ENCODE data around the gene RAB13. TPM values are rescaled to one million over a fixed set of nuclear protein-coding genes. Genes with fewer than 3 reads are reported as not detected.

Gene RAB13
- total and polyA plus RNA-seq, 2 of the 8 experiments (the other 6 are each of a cell fraction or from before 2014, with no cell fraction given), result 70.5 to 157 TPM

- TF ChIP-seq SAP30 (IDR thresholded peaks at IDR 0.05; ENCODE audit: insufficient read depth, insufficient replicate concordance, low read length) (peak; percentile 51), POLR2A (IDR thresholded peaks at IDR 0.05; ENCODE audit: control extremely low read depth in 1 of 2, low read depth in 2 of 2, low read length in 2 of 2) (peak; percentile 100), GABPA (IDR thresholded peaks at IDR 0.05; ENCODE audit: borderline replicate concordance, insufficient read depth, low read length) (peak; percentile 88), RAD21 (IDR thresholded peaks at IDR 0.05 in 1 of 2, conservative IDR thresholded peaks at IDR 0.05 in 1 of 2; ENCODE audit: low read depth in 2 of 2, low read length in 2 of 2) (no peak), CHD7 (IDR thresholded peaks at IDR 0.05; ENCODE audit: insufficient replicate concordance, low read length) (no peak), EZH2 (IDR thresholded peaks at IDR 0.05; ENCODE audit: low read depth, low read length, severe bottlenecking) (no peak)
Observed at GRCh38 chr1:153990468-153991150, 4.5 kb upstream of the RAB13 start, which contains the start of gene RPS27 (continued).

Measured in H1 (cell line).